ENCODE data around the gene CPNE8.
A peak's percentile ranks its signal among the peaks of the same experiment; 100 is the strongest.

CPNE8 gene

DNA sequence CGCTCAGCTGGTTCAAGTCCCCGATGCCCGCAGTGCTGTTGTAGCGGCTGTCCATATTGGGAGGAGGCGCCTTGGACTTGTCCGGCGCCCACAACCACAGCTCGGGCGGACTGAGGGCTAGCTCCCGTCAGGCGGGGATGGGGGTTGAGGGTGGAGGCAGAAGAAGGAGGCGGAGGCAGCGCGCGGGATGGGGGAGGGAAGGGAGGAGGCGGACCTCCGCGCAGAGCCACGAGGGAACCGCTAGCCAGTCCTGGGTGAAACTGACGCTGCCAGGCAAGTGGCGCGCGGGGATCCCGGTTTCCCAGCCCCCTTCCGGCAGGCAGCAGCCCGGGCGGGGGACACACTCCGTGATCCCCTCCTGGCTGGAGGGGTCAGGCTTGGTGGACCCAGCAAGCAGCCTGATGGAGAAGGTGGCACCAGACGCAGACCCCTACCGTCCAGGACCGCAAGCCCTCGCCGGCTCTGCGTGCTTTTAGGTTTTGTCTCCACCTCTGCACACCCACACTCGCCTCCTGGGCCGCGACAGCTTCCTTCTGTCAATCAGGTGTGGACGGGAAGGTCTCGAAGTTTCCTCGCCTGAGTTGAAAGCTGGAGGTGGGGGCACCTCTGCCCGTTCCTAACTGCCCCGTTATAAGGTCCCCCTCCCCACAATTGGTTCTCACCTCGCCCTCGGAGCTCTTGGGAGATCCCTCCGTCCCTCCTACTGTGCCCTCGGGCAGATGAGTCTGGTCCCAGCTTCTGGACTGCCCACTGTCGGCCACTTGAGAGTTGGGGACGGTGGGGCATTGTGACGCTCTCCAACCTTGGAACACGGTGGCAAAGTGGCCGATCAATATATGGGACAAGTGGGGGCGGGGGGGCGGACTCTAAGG is at the start of gene CPNE8:
Gene CPNE8 (minus strand): TSS at position 112 of the 872 bp plus-strand sequence. CDS start 57 bp downstream, at position 55.
- DNase-seq, result no peak

DNA sequence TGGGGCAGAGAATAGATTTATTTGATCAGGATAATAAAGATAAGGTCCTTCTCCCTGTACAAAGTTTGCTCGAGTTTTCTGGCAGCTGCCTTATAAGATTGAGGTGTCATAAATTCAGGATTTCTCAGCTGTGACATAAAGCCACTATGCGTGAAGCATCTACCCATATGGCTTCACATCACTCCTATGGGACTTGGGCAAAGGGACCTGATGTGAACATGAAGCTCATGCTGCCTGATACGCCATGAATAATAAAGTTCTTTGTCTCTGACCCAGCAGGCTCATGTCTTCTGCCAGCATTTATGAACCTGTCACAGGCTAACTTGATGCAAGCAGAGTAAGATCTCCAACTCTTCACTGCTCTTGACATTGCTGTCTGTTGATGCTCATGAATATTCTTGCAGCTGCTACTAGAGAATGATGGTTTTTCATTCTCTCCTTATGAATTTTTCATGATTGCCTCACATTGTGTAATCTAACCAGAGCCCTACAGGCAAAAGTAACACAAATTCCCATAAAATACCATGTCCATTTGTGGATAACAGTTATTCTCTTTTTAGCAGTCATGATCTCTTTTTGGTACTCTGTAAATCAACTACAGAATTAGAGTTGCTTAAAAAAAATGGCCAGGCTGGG is 49.0 kb upstream of the CPNE8 start:
- DNase-seq, result no peak

DNA sequence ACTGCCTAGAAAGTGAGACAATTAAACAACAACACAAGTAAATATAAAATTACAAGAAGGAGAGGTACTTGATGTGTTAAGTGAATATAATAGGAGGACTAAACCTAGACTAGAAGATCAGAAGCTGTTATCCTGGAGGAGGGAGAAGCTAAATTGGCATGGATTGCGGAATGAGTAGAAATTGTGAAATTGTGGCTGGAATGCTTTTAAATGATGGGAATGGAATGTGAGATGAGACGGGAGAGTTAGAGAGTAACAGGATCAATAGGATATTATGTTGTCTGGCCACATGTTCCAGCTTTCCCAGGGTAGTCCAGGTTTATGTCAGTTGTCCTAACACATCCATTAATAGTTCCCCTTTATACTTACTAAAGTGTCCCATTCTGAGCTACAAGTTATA is 44.0 kb upstream of the CPNE8 start:
- no peak for DNase-seq

DNA sequence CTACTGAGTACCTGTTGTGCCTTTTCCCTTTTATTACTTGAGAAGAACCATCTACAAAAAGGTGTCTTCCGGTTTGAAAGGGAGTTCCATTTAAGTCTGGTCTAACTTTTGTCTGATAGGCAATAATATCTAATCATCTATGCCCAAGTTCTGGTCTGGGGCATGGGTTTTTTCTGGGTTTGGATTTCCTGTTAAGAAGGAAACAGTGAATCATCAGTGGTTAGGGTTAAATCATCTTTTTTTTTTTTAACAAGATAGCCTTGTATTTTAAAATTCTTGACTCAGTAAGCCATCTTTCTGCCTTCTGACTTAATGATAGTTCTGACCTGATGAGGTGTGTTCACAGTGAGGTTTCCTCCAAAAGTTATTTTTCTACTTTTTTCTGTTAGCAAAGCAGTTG is 29.3 kb upstream of the CPNE8 start:
- DNase-seq, result no peak

GRCh38 chr12:38934078-38934584 is 28.7 kb upstream of the CPNE8 start:
- DNase-seq, result no peak

GRCh38 chr12:38932320-38932719 is 26.9 kb upstream of the CPNE8 start:
- no peak for DNase-seq

GRCh38 chr12:38931461-38931860 is 26.1 kb upstream of the CPNE8 start:
- no peak for DNase-seq

GRCh38 chr12:38930990-38931389 is 25.6 kb upstream of the CPNE8 start:
- no peak for DNase-seq

GRCh38 chr12:38926501-38926900 is 21.1 kb upstream of the CPNE8 start:
- no peak for DNase-seq

- no peak for DNase-seq
Observed at GRCh38 chr12:38921025-38921677, 15.8 kb upstream of the CPNE8 start.

GRCh38 chr12:38919191-38919590 is 13.8 kb upstream of the CPNE8 start:
- no peak for DNase-seq

- no peak for DNase-seq
Observed at GRCh38 chr12:38915429-38916182, 10.2 kb upstream of the CPNE8 start.

DNA sequence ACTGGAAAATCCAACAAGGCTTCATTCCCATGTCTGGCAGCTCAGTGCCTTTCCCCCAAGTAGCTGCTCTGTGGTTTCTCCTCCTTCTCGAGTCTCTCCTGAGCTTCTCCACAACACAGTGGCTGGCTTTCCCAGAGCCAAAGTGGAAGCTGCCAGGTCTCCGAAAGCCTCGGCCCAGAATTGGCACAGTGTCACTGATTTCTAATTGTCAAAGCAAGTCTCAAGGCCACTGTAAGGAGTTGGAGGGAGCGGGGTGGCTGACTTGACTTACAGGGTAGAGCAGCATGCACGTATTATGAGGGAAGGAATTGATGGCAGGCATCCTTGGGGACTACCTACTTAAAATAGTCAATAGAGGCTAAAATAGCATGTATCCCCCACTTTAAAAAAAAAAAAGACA is 6.7 kb upstream of the CPNE8 start:
- DNase-seq, result no peak

- no peak for DNase-seq
Observed at GRCh38 chr12:38911611-38912010, 6.2 kb upstream of the CPNE8 start.

GRCh38 chr12:38907201-38907923 is 2.0 kb upstream of the CPNE8 start:
- no peak for DNase-seq

DNA sequence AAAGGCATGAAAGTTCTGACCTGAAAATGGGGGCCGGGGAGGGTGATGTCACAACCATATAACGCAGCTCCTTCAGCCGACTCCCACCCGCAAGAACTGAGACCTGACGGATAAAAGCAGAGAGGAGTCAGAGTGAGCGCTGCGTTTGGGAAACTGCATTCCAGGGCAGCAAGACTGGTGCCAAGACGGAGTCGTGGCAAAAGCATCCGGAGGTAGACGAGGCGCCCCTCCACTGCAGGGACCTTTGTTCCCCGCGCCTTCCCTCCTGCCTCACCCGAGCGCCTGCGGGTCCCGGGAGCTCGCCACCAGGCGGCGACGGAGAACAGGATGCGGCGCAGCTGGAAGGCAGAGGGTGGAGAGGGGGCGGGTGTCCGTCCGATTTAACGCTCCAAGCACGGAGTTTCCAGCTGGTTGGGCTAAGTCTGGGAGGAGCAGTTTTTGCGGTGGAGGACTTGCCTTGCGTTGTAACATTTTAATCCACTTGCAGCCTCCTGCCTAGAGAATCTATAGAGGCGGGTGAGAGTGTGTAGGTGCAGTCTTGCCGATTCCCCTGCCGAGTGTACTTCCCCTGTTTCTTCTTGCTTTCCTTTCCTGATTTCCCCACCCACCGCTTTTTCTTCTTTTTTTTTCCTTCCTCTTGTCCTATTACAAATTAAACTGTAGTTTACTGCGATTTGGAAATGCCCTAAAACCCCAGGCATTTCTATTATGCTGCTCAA is 1.2 kb upstream of the CPNE8 start:
- peak; percentile 33 for DNase-seq

GRCh38 chr12:38904537-38905479 is 583 bp downstream of the CPNE8 start:
- DNase-seq, result peak; percentile 7

DNA sequence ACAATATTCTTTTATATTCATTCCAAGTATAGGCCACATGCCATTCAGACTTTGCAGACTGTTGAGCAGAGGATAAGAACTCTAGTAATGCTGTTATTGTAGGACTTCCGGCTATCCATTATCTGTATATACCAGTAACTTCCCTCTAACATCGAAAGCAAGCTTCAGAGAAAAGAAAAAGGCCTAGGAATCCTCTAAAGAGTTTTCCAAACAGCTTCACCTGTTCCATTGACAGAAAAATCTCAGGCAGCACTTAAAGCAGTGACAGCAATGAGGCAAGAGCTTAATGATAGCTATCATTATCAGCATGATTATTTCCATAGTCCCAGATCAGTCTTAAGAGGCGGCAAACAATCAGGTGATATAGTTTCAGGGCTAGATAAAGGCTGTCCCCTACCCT is 1.8 kb downstream of the CPNE8 start:
- no peak for DNase-seq

- DNase-seq, result no peak
Observed at GRCh38 chr12:38898001-38898684, 7.2 kb downstream of the CPNE8 start.

- DNase-seq, result no peak
Observed at GRCh38 chr12:38895446-38895845, 9.9 kb downstream of the CPNE8 start.
